HG03066 (cell line): ENCODE data around the gene TMEM244.
"Not testable (repeated sequence)": the region's sequence is repeated elsewhere in the genome, so short reads cannot be mapped to it uniquely, and the experiment has no call there.

Experiments used
- ATAC-seq: cut with Tn5 transposase; IDR thresholded peaks from one replicate; pipeline ENCODE4 v1.9.1; 2021; ENCODE audit warnings: low read depth; ENCODE audit not compliant: unreplicated experiment

The TMEM244 gene

GRCh38 chr6:129817821-129818220 is 43.3 kb downstream of the TMEM244 start:
- no peak for ATAC-seq

DNA sequence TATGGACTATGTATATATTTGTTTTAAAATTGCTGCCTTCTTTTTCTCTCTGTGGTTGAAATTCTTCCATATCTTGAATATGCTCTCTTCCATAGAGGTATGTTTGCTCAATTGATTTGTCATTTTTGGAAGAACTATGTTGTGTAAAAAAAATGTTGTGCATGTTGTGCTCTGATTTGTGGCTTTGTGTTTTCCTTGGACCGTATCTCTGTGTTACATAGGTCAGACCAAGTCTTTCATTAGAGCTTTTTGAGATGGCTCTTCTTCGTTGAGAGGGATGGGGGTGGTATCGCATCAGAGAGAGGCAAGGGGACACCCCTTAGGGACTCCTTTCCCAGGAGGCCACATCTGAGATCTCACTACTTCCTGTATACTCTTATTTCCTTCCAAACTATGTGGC is 43.8 kb downstream of the TMEM244 start:
- no peak for ATAC-seq

- ATAC-seq, result no peak
These were observed 48.9 kb downstream of the TMEM244 start for GRCh38 chr6:129812145-129812777.

GRCh38 chr6:129807141-129807540 is 54.0 kb downstream of the TMEM244 start:
- ATAC-seq, result not testable (repeated sequence)

GRCh38 chr6:129802920-129803319 is 58.2 kb downstream of the TMEM244 start:
- not testable (repeated sequence) for ATAC-seq

DNA sequence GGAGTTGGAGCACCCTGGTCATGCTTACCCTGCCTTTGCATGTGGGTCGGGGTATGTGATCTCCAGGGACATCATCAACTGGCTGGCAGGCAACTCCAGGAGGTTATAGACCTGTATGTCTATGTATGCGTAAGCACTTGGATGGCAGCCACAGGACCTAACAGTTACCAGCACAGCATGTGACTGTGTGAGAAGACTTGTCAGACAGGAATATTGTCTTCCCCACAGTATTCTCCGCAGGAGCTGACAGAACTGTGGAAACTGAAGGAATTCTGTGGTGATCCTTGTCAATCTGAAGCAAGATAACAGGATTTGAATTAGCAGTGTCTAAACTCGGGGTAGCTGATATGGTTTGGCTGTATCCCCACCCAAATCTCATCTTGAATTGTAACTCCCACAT is 59.2 kb downstream of the TMEM244 start:
- ATAC-seq, result no peak

- no peak for ATAC-seq
These were observed 65.9 kb downstream of the TMEM244 start for GRCh38 chr6:129795261-129795660.

DNA sequence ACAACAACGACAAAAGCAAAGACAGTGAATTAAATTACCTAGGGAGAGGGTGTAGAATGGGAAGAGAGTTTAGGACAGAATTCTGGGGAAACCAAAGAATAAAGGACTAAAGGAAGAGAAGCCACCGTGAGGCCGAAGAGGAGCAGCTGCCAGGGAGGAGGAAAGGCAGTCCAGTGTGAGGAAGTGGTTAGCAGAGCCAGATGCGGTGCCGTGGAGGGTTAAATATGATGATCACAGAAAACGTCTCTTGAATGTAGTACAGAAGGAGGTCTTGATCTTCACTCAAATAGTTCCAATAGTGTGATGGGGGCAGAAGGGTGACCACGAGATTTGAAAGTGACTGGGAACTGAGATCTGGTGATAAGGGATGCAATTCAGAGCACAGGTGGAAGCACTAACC is 67.7 kb downstream of the TMEM244 start:
- no peak for ATAC-seq

DNA sequence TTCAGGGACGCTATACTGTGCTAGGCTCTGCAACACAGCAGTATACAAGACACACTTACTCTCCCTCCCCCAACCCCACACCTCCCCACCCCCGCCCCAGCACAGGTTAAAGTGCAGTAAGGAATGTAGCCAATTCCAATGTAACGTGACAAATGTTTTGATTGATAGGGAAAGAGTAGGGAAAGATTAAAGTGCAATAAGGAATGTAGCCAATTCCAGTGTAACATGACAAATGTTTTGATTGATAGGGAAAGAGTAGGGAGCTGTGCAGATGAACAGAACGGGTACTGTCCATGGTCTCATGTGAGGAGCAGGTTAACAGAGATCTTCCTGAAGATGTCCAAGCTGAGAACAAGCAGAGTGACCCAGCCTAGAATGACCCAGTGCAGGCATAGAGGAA is 69.1 kb downstream of the TMEM244 start:
- ATAC-seq, result no peak

DNA sequence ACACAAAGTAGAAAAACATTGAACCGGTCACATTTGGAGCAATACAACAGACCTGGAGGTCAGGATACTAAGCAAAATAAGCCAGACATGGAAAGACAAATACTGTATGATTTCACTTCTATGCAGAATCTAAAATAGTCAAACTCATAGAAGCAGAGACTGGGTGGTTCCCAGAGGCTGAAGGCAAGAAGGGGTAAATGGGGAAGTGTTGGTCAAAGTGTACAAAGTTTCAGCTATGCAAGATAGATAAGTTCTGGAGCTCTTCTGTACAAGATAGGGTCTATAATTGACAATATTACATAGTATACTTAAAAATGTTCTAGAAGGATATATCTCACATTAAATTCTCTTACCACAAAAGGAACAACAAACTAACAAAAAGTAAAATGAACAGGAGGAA is 70.3 kb downstream of the TMEM244 start:
- ATAC-seq, result no peak

GRCh38 chr6:129789974-129790373 is 71.1 kb downstream of the TMEM244 start:
- ATAC-seq, result no peak

DNA sequence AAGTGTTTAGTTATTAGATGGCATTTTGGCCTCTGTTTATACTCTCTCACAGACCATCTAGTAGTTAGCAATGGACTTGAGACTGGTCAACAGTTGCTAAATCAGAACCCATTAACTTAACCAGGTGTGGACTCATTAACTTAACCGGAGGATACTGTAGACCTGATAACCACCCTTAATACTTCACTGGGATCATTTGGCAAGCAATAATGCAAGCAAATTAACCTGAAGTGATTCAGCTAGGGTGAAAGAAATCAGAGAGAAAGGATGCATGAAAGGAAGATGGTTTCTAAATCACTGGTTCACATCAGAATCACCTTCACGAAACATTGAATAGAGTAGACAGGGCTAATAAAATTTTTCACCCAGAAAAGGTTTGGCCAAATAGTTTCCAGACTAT is 73.3 kb downstream of the TMEM244 start:
- no peak for ATAC-seq

DNA sequence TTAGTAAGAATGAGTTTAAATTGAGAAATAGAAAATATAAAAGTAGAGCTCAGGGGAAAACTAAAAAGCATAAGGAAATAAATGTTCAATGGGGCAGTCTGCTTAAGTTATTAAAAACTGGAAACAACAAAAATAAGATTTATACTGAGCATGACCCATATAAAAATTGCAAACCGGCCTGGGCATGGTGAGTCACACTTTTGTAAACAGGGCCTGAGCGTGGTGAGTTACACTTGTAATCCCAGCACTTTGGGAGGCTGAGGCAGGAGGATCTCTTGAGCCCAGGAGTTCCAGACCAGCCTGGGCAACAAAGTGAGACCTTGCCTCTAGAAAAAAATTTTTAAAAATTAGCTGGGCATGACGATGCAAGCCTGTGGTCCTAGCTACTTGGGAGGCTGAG is 74.6 kb downstream of the TMEM244 start:
- ATAC-seq, result no peak

GRCh38 chr6:129785756-129786135 is 75.4 kb downstream of the TMEM244 start:
- no peak for ATAC-seq

- no peak for ATAC-seq
These were observed 75.9 kb downstream of the TMEM244 start for GRCh38 chr6:129785047-129785755.
